ENCODE results near the gene WDR7. TPM values are rescaled to one million over a fixed set of nuclear protein-coding genes. Genes with fewer than 3 reads are reported as not detected.

WDR7 gene
- total RNA-seq, 1 donor from 2014 or later: 15.4 TPM

DNA sequence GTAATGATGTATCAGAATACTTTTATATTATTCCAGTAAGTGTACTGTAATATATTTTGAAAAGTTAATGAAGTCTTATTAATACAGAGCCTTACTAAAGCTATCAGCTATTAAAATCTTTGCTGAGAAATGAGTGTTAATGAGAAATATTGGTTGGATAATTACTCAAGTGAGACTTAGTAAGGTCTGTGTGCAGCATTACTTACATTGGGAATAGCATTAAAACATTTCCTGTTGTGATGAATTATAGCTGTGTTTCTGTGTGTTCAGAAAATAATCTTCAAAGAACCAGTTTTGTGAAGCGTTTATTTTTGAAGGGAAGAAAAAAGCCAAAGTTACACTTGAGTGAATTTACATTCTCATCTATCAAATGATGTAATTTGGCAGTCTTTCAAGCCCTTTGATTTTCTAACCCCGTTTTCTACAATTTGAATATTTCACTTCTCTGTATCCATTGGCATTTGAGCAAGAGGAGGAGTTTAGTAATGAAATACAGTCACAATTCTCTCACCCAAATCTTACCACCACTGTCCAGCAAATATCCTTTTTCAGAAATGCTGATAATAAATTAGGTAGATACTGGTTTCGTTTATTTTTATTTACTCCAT lies 372.2 kb downstream of the WDR7 start:
- ATAC-seq (no peak), DNase-seq (ENCODE audit: low spot score) (no peak)

DNA sequence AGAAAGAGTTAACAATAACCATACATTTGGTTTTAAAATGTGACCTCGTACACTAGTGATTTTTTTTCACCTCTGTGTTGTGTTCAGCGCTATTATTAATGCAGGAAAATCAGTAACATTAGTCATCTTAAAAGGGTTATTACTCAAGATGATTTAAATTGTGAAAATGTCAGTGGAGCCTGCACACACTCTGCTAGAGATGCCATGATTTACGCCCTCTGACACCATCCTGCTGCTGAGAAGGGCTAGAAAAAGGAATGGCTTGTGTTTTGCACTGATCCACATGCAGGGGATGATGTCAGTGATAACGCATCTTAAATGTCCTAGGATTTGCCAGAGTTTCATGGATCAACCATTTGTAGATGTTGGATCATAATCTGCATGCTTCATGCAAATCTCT lies 374.4 kb downstream of the WDR7 start:
- no peak for DNase-seq (ENCODE audit: low spot score)
- ATAC-seq: no peak

DNA sequence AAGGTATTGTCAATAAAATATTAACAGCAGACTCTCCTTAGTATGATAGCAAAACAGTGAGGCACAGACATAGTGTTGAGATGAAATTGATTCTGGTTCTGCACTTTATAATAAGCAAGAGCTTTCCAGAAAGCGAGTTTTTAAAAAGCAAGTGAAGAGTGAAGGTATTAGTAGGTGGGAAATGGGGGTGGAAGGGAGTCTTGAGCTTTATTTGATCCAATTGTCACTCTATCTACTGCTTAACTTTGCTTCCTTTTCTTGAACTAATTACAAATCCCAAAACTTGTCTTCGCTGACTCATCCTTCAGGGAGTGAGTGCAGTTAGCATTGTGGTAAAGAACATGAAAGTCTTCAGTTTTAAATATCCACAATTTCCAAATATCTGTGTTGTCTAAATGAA lies 375.2 kb downstream of the WDR7 start:
- ATAC-seq: no peak
- no peak for DNase-seq (ENCODE audit: low spot score)

DNA sequence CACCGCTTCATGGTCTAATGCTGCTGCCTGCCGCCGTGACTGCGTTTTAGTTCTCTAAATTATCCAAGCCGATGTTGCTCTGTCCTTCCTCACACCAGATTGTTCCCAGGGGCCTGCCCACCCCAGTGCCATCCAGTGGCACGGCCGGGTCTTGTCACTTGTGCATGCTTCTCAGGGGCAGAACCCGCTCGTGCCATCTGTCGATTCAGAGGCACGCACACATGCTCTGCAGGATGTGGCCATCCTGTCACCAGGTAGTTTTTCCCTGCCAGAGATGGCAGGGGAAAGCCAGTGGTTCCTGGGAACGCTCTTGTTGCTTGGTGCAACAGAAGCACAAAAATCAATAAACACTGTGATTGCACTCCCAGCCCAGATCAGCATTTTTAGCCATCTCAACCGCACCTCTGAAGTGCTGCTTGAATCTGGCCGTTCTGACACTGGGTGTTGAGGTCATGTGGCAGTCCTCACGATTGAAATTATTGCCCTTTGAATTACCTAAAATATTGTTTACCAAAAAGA lies 376.1 kb downstream of the WDR7 start:
- ATAC-seq (peak; percentile 93), DNase-seq (ENCODE audit: low spot score) (peak; percentile 65)

DNA sequence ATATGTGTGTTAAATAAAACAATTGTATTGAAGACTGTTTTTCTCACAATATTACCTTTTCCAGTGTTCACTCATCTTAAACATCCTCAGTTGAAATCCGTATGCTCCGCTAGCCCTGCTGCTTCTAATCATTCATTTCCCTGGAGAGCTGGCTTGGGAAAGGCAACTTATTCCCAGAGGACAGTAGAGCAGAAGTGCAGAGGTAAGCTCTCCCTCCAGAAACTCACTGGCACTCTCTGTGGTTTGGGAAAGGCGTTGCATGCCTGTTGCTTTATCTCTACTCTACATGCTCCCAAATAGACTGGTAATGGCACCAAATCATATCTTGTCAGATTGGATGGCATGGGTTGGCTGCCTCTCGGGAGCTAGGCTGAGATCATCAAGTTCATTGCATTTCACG lies 378.6 kb downstream of the WDR7 start:
- peak; percentile 16 for ATAC-seq
- no peak for DNase-seq (ENCODE audit: low spot score)

DNA sequence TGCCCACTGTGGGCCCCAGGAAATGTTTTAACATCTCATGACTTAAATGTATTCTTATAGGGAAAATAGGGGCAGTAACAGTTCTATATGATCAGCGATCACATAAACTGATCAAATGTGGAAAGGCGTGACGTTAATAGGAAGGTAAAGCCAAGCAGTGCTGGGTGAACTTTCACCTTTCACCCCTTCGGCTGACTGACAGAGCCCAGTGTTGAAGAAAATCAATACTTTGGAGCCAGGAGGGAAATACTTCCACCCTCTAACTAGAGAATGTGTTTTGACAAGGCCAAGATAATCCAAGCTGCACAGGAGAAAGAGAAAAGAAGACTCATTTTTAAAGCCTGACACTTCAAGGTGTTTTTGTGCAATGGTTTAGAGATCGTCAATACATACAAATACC lies 379.3 kb downstream of the WDR7 start:
- DNase-seq (ENCODE audit: low spot score) (no peak), ATAC-seq (peak; percentile 77)

DNA sequence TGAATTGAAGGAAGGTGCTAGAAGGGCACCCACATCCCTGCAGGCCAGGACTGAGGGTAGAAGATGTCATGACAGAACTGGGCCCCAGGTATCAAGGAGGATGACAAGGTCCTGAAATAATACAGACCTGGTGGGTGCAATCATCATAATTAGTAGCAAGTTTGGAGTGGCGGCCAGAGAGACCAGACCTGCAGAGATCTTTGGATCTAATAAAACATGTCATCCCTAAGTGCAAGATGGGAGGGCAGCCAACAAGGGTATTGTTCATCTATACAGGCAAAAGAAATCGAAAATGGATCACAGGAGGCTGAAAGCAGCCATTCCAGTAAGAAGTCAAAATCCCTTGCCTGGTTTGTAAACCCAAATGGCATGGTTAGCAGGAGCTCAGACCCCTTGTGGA lies 384.4 kb downstream of the WDR7 start:
- DNase-seq (ENCODE audit: low spot score): no peak
- ATAC-seq: no peak

DNA sequence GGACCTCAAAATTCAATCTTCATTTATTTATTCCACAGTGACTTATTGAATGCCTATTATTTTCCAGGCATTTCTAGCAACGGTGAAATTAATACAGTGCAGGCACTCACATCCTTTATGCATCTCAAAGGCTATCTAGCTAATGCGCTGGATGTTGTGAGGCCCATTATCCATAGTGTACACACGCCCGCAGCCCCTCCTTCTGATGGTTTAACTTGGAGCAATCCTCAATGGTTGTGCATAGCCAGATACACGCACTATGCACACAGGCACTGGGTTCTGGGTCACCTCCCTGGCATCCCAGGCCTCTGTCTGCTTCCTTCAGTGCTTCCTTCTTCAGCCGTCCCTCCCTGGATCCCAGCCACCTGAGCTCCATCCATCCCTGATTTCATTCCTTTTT lies 387.2 kb downstream of the WDR7 start:
- ATAC-seq (no peak), DNase-seq (ENCODE audit: low spot score) (no peak)

DNA sequence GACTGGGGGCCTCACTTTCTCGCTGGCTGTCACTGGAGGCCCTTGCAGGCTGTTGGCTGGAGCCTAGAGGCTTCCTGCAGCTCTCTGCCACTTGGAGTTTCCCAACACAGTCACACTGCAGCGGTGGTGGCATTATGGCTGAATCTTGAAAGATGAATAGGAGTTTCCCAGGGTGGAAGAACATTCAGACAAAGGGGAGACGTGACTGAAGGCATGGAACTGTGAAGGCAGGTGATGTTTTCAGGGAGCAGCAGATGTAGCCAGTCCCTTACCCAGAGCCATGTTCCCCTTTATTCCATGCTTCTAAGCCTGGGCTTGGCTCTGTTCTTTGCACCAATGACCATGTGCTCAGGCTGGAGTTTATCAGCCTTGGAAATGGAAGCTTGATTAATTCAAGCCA lies 389.0 kb downstream of the WDR7 start:
- ATAC-seq (no peak), DNase-seq (ENCODE audit: low spot score) (no peak)

DNA sequence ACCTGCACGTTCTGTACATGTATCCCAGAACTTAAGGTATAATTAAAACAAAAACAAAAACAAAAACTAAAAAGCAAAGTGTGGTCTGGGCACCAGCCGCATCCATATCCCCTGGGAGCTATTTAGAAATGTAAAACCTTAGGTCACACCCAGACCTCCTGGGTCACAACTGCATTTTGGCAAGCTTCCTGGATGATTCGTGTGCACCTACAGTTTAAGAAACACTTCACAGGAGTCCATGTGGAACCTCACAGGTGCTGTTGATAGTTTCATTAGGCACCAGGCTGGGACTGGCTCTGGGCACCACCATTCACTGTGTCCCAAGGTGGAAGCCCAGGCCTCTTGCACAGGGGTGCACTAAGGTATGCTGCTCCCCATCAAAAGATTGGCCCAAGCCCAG lies 392.1 kb downstream of the WDR7 start:
- ATAC-seq (no peak), DNase-seq (ENCODE audit: low spot score) (no peak)

DNA sequence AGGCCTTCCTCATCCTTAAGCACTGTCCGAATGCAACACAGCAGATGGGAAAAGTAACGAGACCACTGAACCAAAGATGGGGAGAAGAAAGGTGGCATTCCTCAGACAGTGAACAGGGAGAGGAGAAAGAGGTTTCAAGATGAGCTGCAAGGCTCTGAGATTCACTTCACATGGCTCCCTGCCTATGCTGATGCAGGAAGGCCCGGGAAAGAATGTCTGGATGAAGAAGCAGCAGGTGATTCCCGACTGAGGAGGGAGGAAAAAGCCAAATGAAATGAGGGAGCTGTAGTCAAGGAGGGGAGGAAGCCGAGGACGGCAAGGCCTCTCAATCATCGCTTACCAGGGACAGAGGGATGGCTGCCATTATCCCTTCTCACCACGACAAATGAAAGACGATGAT lies 397.2 kb downstream of the WDR7 start:
- DNase-seq (ENCODE audit: low spot score): no peak

DNA sequence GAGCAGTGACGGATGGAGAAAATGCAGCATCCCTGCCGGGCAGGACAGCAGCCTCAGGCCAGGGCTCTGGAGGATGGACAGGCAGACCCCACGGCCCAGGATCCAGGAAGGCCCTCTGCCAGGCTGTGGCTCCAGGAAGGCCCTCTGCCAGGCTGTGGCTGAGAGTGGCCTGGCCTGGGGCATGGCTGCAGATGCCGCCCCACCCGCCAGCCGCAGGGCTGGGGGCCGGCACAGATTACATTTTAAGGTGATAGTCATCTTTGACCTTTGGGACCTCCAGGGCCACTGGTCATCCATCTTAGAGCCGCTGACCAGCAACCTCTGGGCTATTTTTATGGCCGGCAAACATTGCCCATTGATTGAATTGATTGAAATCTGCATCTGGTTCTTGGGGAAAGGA lies 397.7 kb downstream of the WDR7 start:
- ATAC-seq (no peak), DNase-seq (ENCODE audit: low spot score) (no peak)

More for the DNA sequence above, 397.2 kb downstream of the WDR7 start:
- ATAC-seq: no peak

DNA sequence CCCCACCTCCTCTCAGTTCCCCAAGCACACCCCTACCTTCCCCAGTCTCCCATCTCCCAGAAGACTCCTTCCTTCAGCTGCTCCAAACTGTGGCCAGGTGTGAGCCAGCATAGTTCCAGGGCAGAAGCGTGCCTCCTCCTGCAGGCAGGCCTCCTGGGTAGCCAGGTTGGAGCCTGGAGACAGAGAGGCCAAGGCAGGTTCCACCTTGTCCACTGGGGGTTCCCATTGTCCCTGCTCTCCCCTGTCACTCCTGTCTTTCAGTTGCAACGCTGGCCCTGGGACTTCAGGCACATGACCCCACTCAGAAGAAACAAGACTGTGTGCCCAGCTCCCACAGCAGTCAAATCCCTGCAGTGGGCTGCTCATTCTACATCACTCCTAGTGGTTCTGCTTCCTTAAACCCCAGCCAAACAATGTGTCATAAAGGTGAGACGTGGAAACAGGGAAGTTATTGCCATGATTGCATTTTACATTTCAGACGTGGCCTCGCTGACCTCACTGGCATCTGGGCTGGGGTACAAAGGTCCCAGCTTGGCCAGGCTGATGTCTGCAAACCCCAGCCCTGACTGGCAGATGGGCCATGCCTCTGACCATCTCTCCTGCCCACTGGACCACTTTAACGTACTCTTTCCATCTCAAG lies 399.3 kb downstream of the WDR7 start:
- ATAC-seq (peak; percentile 83), DNase-seq (ENCODE audit: low spot score) (peak; percentile 49)

DNA sequence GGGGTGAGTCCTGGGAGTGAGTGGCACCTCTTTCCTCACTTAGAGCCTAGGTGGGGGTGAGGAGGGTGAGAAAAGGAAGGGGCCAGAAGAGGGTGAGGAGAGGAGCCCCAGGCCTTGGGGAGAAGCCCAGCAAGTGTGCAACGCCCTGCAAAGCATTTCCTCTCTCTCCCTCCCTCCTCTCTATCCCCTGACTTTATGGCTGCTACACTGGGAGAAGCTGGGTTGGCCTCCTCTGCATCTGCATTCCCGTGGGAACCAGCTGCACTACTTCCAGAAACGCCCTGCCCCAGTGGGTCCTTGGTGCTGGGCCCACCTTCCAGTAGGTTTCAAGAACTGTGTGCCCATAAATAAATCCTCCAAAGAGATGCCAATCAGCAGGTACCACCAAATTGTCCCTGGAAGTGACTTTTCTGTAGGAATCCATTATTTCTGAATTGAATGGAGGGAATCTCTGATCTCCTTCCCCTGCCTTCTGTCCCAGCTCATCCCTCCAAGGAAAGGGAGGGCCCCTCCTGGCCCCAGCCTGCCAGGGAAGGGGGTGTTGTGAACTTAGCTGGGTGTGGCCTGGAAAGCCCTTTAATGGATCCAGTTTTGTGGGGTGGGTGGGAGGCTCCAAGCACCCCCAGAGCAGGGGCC lies 400.0 kb downstream of the WDR7 start:
- DNase-seq (ENCODE audit: low spot score) (no peak), ATAC-seq (no peak)

DNA sequence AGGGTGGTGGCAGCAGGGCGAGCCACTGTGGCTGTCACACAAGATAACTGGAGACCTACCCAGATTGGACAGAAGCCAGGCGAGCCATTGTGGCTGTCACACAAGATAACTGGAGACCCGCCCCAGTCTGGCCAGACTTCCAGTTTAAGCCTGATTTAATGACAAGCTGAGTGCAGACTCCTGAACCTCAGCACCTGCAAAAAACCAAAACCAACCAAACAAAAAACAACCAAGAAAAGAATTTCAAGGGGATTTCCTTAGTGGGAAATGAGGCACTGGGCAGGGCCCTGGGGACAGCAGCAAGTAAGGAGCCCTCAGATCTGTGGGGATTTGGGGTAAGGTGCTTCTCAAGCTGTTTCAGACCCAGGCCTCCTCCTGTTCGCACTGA lies 400.5 kb downstream of the WDR7 start:
- DNase-seq (ENCODE audit: low spot score) (no peak), ATAC-seq (no peak)

DNA sequence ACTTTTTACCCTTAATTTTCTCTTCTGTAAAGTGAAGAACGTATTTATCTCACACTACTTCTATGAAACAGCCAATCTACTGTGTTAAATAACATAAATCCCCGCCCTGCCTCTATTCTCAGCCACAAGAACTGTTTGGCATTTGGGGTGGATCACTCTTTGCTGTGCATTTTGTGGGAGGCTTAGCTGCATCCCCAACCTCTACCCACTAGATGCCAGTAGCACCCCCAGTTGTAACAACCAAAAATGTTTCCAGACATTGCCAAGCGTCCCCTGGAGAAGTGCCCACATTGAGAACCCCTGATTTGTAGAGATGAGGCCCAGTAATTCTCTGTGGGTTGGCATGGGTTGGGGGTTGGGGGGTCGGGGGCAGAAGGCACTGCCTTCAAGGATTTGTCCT lies 401.0 kb downstream of the WDR7 start:
- DNase-seq (ENCODE audit: low spot score) (no peak), ATAC-seq (no peak)

DNA sequence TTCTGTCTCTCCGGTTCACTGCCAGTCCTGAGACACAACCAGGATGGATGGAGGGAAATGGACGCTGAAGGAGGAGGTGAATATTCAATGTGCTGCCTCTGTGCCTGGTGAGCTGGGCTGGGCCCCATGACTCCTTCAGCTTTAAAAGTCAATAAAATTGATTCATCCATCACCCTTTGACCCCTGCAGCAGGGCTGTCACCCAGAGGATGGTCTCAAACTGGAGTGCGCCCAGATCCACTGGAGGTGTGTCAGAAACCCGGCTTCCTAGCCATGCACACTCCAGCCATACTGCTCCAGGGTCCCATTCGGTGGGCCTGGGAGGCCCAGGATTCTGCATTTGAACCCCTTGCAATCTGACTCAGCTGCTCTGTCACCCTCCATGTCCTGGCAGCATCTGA lies 401.6 kb downstream of the WDR7 start:
- peak; percentile 83 for ATAC-seq
- DNase-seq (ENCODE audit: low spot score): peak; percentile 62

DNA sequence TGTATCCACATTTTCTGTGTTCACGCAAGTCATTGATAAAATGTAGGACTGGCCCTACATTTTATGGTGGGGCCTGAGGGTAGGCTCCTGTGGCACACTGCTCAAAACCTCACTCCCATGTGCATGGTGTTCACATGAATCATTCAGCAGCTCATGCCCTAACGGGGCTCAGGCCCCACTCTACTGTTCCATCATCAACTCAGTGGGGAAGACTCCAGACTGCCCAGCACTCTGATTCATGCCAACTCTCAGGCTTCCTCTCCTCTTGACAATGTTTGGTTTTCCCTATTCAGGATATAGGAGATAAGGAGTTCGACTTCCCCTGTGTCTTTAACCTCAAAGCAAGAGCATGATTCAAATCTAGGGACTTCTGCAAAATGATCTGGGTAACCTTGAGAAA lies 403.7 kb downstream of the WDR7 start:
- ATAC-seq (no peak), DNase-seq (ENCODE audit: low spot score) (no peak)

DNA sequence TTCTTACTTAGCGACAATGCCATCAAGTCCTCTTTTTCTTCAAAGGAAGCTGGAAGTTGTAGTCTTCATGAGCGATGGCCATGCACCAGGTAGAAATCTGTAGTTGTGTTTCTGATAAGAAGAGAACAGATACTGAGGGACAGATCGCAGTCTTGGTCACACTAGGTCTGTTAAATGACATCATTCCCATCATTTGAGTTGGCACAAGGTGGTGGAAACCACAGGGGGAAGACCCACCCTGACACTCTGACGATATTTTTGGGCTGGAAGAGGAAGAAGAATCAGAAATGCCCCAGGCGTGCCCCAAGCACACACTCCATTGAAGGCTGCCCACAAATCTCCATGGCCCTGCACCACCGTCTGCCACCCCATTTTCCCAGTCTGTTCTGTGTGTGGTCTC lies 406.7 kb downstream of the WDR7 start:
- DNase-seq (ENCODE audit: low spot score) (no peak), ATAC-seq (no peak)

DNA sequence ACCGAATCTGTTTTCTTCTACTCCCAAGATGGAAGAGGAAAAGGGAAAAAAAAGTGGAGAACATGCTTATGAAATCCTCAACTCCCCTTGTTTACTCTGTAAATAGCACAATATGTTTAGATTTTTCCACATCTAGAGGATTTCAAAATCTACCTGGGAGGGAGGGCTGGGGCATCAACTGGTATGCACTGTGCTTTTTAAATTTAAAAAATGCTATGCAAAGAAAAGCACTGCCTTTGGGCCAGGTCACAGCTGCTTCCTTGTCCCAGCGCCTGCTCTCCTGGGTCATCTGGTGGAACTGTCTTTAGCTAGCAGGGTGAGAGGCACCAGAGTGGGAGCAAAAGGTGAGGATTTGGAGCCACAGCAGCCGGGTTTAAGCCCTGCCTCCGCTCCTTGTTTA lies 407.6 kb downstream of the WDR7 start:
- ATAC-seq (peak; percentile 38), DNase-seq (ENCODE audit: low spot score) (no peak)

DNA sequence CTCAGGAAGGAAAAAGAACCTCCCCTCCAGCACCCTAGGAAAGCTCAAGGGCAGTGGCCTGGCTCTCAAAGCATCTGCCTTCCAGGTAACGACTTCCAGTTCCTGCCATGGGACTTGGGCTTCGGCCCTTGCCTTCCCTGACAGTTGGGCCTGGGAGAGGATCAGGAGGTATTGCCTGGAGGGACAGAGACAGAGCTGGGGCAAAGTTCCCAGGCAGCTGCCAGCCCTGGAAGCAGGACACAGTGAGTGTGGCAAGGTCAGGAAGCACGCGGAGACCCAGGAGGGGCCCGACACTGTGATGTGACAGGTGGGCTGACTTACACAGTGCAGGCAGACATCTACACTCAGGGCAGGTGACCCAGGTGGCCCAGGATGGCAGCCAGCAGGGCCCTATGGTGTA lies 408.2 kb downstream of the WDR7 start:
- DNase-seq (ENCODE audit: low spot score) (peak; percentile 53), ATAC-seq (peak; percentile 93)

DNA sequence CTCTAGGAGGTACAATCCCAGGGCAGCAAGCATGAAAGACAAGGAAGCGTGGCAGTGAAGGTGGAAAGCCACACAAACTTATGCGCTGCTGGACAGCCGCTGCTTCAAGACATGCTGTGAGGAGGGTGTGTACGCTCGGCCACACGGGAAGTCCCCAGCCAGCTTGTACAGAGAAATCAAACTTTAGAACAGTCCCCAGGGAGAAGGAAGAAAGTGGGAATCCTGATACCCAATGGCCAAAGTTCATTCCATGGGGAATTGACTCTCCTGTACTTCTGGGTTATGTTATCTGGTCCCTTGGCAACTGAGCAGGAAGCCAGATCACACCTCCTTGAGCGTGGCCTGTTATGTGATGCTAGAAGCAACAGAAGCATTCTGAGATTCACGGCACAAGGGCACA lies 409.7 kb downstream of the WDR7 start:
- no peak for ATAC-seq
- no peak for DNase-seq (ENCODE audit: low spot score)
